ENCODE data around the gene PPP6R1. TPM values are rescaled to one million over a fixed set of nuclear protein-coding genes. Genes with fewer than 3 reads are reported as not detected.

PPP6R1 gene
- total and polyA plus RNA-seq, 2 of the 13 experiments (the other 11 are each of a cell fraction or from before 2014, with no cell fraction given): 25.8 to 54.0 TPM

DNA sequence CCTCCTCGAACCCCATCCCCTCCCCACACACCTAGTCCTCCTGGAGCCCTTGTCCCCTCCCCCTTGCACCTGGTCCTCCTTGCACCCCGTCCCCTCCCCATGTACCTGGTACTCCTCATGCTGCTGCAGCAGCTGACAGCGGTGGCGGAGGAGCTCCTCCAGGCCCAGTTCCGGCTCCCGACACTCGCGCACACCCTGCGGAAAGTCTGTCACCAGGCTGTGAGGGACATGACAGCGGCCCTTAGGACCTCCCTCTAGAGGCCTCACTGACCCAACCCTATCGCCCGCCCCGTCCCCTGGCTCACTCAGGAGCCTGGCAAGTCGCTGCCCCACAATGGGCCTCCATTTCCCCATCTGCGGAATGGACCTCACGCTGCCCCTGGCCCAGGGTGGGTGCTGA is 6.4 kb upstream of the PPP6R1 start:
- WGBS (ENCODE audit: low lambda C conversion rate): 99% methylated on average over 16 of the region's 16 CpGs
- Histone ChIP-seq H3K4me2 (ENCODE audit: low read depth, low read length) (no peak overlapping the region), H4K20me1 (ENCODE audit: insufficient read depth, low read length) (no peaks in the 10 kb centered on the region), H3K9me3 (ENCODE audit: low read length) (no peaks in the 10 kb centered on the region), H3K79me2 (ENCODE audit: insufficient read depth, low read length) (no peaks in the 10 kb centered on the region), H3K27ac (ENCODE audit: extremely low read length, insufficient read depth, low read length) (no peak overlapping the region), H3K4me3 (replicated peaks in 1 of 3; ENCODE audit: insufficient read depth in 1 of 3, low read depth in 2 of 3, low read length in 3 of 3) (no peak overlapping the region), H3K9ac (ENCODE audit: insufficient read depth, low read depth, low read length) (no peak overlapping the region), H3K4me1 (ENCODE audit: insufficient read depth, low read length) (peaks cover 9% of the 10 kb centered on the region), H3K36me3 (replicated peaks in 1 of 2; ENCODE audit: control insufficient read depth in 1 of 2, insufficient read depth in 2 of 2, low read length in 2 of 2) (no peaks in the 10 kb centered on the region; a peak in 1 of 5 replicates), H3K27me3 (ENCODE audit: control insufficient read depth in 1 of 2, insufficient read depth in 2 of 2, low read length in 2 of 2) (no peaks in the 10 kb centered on the region; a peak in 1 of 5 replicates), H2AFZ (ENCODE audit: low read length) (no peak overlapping the region)
- ATAC-seq (no peak), DNase-seq (ENCODE audit: low spot score) (no peak), FAIRE-seq (no peak)
- in situ Hi-C loops (cut with HindIII; ENCODE audit: extremely low pct_ligation_motif_present, low pct_unique_long_range_greater_than_20kb): no loop called here
- intact Hi-C loops (cut with micrococcal nuclease; ENCODE audit: unreplicated experiment): no loop called here
- BruUV-seq (replicated peaks): no TSS peak
- POLR2A ChIA-PET: no interaction called here
- TF ChIP-seq SRSF1 (optimal IDR thresholded peaks at IDR 0.05; ENCODE audit: low read depth, low read length) (no peak), POLR2A (IDR thresholded peaks at IDR 0.05; ENCODE audit: insufficient read depth in 1 of 2, low read depth in 2 of 2, low read length in 2 of 2) (no peak), SNRNP70 (IDR thresholded peaks at IDR 0.05; ENCODE audit: low read depth, low read length) (no peak), MAZ (IDR thresholded peaks at IDR 0.05; ENCODE audit: borderline replicate concordance, low read depth, low read length) (no peak), MAZ (CRISPR knock-in tag; IDR thresholded peaks at IDR 0.05; ENCODE audit: low read depth) (no peak), GTF2F1 (IDR thresholded peaks at IDR 0.05; ENCODE audit: low read length) (no peak)
- TF ChIP-seq, protein P1, sequence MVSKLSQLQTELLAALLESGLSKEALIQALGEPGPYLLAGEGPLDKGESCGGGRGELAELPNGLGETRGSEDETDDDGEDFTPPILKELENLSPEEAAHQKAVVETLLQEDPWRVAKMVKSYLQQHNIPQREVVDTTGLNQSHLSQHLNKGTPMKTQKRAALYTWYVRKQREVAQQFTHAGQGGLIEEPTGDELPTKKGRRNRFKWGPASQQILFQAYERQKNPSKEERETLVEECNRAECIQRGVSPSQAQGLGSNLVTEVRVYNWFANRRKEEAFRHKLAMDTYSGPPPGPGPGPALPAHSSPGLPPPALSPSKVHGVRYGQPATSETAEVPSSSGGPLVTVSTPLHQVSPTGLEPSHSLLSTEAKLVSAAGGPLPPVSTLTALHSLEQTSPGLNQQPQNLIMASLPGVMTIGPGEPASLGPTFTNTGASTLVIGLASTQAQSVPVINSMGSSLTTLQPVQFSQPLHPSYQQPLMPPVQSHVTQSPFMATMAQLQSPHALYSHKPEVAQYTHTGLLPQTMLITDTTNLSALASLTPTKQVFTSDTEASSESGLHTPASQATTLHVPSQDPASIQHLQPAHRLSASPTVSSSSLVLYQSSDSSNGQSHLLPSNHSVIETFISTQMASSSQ (IDR thresholded peaks at IDR 0.05; ENCODE audit: low read depth): no peak
- TF ChIP-seq, protein P1 (CRISPR knock-in tag; IDR thresholded peaks at IDR 0.05; ENCODE audit: borderline replicate concordance): no peak
- TF ChIP-seq, protein P2, sequence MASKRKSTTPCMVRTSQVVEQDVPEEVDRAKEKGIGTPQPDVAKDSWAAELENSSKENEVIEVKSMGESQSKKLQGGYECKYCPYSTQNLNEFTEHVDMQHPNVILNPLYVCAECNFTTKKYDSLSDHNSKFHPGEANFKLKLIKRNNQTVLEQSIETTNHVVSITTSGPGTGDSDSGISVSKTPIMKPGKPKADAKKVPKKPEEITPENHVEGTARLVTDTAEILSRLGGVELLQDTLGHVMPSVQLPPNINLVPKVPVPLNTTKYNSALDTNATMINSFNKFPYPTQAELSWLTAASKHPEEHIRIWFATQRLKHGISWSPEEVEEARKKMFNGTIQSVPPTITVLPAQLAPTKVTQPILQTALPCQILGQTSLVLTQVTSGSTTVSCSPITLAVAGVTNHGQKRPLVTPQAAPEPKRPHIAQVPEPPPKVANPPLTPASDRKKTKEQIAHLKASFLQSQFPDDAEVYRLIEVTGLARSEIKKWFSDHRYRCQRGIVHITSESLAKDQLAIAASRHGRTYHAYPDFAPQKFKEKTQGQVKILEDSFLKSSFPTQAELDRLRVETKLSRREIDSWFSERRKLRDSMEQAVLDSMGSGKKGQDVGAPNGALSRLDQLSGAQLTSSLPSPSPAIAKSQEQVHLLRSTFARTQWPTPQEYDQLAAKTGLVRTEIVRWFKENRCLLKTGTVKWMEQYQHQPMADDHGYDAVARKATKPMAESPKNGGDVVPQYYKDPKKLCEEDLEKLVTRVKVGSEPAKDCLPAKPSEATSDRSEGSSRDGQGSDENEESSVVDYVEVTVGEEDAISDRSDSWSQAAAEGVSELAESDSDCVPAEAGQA (IDR thresholded peaks at IDR 0.05; ENCODE audit: low read depth): no peak
- TF ChIP-seq, protein P2 (CRISPR knock-in tag; IDR thresholded peaks at IDR 0.05; ENCODE audit: borderline replicate concordance): no peak
- TF ChIP-seq, protein P3, sequence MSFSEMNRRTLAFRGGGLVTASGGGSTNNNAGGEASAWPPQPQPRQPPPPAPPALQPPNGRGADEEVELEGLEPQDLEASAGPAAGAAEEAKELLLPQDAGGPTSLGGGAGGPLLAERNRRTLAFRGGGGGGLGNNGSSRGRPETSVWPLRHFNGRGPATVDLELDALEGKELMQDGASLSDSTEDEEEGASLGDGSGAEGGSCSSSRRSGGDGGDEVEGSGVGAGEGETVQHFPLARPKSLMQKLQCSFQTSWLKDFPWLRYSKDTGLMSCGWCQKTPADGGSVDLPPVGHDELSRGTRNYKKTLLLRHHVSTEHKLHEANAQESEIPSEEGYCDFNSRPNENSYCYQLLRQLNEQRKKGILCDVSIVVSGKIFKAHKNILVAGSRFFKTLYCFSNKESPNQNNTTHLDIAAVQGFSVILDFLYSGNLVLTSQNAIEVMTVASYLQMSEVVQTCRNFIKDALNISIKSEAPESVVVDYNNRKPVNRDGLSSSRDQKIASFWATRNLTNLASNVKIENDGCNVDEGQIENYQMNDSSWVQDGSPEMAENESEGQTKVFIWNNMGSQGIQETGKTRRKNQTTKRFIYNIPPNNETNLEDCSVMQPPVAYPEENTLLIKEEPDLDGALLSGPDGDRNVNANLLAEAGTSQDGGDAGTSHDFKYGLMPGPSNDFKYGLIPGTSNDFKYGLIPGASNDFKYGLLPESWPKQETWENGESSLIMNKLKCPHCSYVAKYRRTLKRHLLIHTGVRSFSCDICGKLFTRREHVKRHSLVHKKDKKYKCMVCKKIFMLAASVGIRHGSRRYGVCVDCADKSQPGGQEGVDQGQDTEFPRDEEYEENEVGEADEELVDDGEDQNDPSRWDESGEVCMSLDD (CRISPR knock-in tag; IDR thresholded peaks at IDR 0.05; ENCODE audit: borderline replicate concordance): no peak
- CTCF ChIA-PET (ENCODE audit: low intra/inter-chr PET ratio, low total read pairs): no interaction called here
